NCI-H460 (cell line): ENCODE results near the gene NANS. TPM values are rescaled to one million over a fixed set of nuclear protein-coding genes. Genes with fewer than 3 reads are reported as not detected.
"Not testable (repeated sequence)": the region's sequence is repeated elsewhere in the genome, so short reads cannot be mapped to it uniquely, and the experiment has no call there.

ENCODE experiments used
- DNase-seq: peaks from one replicate; pipeline ENCODE4 v3.0.0-alpha.2; 2016; ENCODE audit warnings: low read depth; ENCODE audit errors: extremely low read depth
- small RNA-seq, 2 experiments: library from RNA; depleted of rRNA; stranded (forward); fragments of <200 nt; gene quantifications; one replicate each; pipeline ENCODE3, GENCODE V24; 2014
- total RNA-seq: library from RNA; depleted of rRNA; stranded (reverse); fragments of >200 nt; shearing (Covaris generic); gene quantifications from 2 replicates; pipeline ENCODE4 v1.2.3, GENCODE V29; 2014; rRNA removed

NANS gene
- total RNA-seq, 1 experiment from 2014 or later = 80.8 TPM

DNA sequence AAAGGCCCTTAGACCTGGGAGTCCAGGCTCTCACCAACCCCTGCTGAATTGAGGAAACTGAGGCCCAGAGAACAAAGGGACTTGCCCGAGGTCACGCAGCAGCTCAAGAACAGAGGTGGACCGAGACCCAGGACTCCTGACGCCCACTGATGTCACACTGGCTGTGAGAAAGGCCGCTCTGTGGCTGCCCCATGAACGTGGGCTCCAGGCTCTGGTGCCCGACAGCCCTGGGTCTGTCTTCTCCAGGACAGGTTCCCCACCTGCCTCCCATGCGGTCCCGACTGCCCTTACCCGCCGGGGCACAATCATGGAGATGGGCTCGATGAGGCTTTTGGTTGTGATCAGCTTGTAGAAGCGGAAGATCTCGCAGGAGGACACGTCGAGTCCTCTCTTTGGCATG, 71.8 kb downstream of the NANS start:
- no peak for DNase-seq

DNA sequence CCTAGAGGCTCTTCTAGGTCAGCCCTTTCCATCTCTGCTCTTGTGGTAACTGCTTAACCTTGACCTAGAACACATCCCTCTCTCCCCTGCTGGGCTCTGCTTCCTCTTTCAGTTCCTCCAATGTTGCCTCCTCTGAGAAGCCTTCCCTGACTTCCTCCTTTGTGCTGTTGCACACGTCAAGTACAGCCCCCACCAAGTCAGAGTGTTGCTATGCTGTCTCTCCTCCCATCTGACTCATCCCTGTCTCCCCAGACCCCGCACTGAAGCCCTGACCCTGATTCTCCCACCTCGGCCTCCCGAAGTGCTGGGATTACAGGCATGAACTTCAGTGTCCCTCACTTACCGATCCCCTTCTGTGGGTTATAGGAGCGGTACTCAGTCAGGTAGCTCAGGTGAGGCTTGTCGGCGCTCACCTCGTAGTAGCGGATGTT, 72.9 kb downstream of the NANS start:
- no peak for DNase-seq

DNA sequence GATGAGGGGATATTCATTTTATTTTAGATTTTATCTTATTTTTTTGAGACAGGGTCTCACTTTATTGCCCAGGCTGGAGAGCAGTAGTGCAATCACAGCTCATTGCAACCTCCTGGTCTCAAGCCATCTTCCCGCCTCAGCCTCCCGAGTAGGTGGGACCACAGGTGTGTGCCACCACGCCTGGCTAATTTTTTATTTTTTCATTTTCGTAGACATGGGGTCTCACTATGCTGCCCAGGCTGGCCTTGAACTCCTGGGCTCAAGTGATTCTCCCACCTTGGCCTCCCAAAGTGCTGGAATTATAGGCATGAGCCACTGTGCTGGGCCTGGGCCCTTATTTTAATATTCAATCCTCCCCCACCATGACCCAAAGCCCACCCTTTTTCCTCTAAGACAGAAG, 73.5 kb downstream of the NANS start:
- not testable (repeated sequence) for DNase-seq

DNA sequence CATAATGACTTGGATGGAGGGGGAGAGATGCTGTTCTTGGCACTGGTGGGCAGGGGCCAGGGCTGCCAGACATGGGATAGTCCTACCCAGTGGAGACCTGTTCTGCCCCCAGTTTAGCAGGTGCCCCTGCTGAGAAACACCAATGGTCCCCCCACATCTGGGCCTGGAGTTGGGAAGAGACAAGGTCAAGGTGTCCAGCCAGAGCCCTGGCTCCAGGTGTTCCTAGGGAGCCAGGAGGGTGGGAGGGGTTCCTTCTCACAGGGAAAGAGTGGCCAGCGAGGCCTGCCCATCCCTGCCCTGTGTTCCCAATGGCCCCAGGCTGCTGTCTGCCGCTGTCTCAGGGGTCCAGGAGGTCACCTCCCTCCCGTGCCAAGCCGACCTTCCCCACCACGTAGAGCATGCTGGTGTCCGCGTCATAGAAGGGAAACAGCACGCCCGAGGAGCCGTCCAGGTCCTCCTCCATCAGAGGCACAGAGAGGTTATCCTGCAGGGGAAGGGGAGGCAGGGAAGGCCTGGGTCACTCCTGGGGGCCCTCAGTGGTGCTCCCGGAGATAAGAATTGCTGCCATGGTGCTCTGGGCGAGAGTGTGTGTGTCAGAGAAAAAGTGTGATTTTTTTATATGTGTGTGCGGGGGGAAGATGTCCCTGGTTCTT, 74.2 kb downstream of the NANS start:
- no peak for DNase-seq

DNA sequence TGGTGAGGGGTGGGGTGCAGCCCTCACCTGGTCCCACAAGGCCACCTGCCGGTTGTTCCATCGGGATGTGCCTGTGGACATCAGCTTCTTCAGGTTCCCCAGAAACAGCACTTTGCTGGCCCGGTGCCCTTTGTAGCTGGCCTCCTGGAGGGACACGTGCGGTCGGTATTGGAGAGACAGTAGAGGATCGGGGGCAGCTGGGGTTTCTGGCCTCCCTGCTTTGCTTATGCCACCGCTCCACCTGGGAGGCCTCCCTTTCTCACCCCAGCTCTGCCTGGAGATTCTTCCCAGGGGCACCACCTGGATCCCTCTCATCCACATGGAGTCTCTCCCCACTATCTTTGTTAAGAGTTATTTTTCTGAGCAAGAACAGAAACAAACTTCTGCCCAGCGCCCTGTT, 75.6 kb downstream of the NANS start:
- no peak for DNase-seq

Small RNA genes within 50 kb of the gene (small RNA-seq; reads per million reads assigned to genes)
- gene RF00017 (0 reads per million in 2 experiments), gene RNU6-918P (0 reads per million in 2 experiments)

Other genes starting within 250 kb of the NANS start
- gene FOXE1, start 203.5 kb upstream of the NANS start, total RNA-seq = 0.05 and 0.26 TPM in 2 replicates
- gene TRMO, start 134.2 kb upstream of the NANS start, total RNA-seq = 19.6 and 21.8 TPM in 2 replicates
- gene HEMGN, start 118.6 kb upstream of the NANS start, total RNA-seq = not detected in 2 replicates
- gene ANP32B, start 73.4 kb upstream of the NANS start, total RNA-seq = 34.6 and 72.5 TPM in 2 replicates
- gene TRIM14, start 62.5 kb downstream of the NANS start, total RNA-seq = 8.9 and 10.4 TPM in 2 replicates
- 0.69 and 0.92 TPM in 2 replicates for gene CORO2A, start 135.9 kb downstream of the NANS start, total RNA-seq
- gene TBC1D2, start 198.9 kb downstream of the NANS start, total RNA-seq = 12.6 and 14.5 TPM in 2 replicates